GM12891 (cell line): Measurements from ENCODE around the gene REC8.

Source experiments
- DNase-seq: peaks from one replicate; pipeline ENCODE4 v3.0.0; 2011; ENCODE audit warnings: low spot score; ENCODE audit not compliant: insufficient read length
- FAIRE-seq: peaks from 2 replicates; lab custom pipeline; 2011; peaks lifted over from hg19 to GRCh38; lab: Jason Lieb, UNC
- PAX5 ChIP-seq: IDR thresholded peaks from 2 replicates; pipeline ENCODE4 v1.6.1; 2011; ENCODE audit warnings: low read length, moderate library complexity, mild to moderate bottlenecking; ENCODE audit not compliant: insufficient read depth, severe bottlenecking
- POLR2A ChIP-seq: IDR thresholded peaks from 2 replicates; pipeline ENCODE4 v1.6.1; 2011; ENCODE audit warnings: low read depth, low read length, control low read depth
- POLR2AphosphoS5 ChIP-seq: IDR thresholded peaks from 2 replicates; pipeline ENCODE4 v1.6.1; 2011; ENCODE audit warnings: low read depth, low read length, control low read depth
- POU2F2 ChIP-seq: IDR thresholded peaks from 2 replicates; pipeline ENCODE4 v1.6.1; 2011; ENCODE audit warnings: low read depth, mild to moderate bottlenecking, control low read depth, low read length, moderate library complexity
- SPI1 ChIP-seq: IDR thresholded peaks from 2 replicates; pipeline ENCODE4 v1.6.1; 2011; ENCODE audit warnings: low read depth, low read length, control low read depth
- TAF1 ChIP-seq: IDR thresholded peaks from 2 replicates; pipeline ENCODE4 v1.6.1; 2011; ENCODE audit warnings: low read depth, low read length, control low read depth

REC8 gene

DNA sequence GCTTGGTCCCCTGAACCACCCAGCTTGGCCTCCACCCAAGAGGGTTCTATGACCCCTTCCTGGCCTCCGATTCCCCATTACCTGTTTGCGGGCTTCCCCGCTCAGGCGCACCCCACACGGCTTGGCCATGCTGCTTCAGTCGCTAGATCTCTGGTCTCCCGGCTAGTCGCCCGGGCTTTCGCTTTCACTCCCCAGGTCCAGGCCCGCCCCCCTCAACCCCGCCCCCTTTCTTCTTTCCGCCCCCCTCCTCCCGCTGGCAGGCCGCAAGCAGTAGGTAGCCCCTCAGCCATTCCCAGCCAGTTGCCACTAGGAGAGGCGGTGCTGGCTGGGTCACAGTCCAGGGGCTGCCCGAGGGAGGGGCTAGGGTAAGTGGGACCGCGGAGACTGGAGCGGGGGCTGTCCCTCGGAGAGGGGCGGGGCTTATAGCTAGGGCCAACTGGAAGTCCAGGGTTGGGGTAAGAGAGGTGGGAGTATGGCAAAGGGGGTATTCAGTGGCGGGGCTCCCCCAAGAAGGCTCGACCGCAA lies 25.4 kb upstream of the REC8 start, which contains the start of gene PSME2:
Gene PSME2 (minus strand): TSS at position 158 of the 525 bp plus-strand sequence. CDS start 29 bp downstream, at position 129.
- DNase-seq (peak; percentile 92), FAIRE-seq (peak; percentile 93)
- peak; percentile 78 for TF ChIP-seq POLR2A
- peak; percentile 68 for TF ChIP-seq PAX5
- no peak for TF ChIP-seq TAF1
- peak; percentile 83 for TF ChIP-seq POLR2AphosphoS5
- TF ChIP-seq SPI1: no peak
- 0 out of 2 replicates have a peak, but pooled peaks have one; percentile 12 for TF ChIP-seq POU2F2

DNA sequence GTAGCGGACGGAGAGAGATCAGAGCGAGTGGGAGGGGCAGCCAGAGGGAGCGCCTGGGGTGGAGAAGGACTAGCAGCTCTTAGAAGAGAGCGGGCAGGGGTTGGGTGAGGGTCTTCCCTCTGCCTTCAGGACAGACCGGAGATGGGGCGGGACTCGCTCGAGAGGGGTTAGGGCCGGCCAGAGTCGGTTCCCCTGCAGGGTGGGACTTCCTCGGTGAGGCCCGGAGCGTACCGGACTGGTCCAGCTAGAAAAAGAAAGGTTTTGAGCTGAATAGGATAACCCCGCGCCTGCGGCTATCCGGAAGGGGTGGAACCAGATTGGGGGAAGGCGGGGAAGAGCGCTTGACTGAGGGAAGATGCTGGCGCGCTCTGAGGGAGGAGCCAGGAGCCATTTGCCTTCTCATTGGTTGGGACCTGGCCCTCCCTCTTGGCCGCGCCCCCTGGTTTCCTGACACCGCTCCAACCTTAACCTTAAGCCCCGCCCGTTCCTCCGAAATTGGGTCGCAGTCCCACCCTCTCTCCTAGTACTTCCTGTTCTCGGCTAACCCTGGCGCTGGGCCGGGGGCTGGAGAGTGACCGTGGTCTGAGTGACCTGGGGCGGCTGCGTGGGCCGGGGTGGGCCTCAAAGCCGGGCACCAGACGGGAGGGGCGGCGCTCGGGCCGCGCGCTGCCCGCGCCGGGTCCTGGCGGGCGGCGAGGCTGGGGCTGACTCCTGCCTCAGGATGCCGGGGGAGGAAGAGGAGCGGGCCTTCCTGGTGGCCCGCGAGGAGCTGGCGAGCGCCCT lies 24.7 kb upstream of the REC8 start, which contains the start of gene RNF31:
Gene RNF31 (plus strand): TSS at position 521 of the 783 bp plus-strand sequence. CDS start 201 bp downstream, at position 722.
- DNase-seq (peak; percentile 95), FAIRE-seq (peak; percentile 98)
- TF ChIP-seq TAF1: no peak
- no peak for TF ChIP-seq SPI1
- no peak for TF ChIP-seq POU2F2
- TF ChIP-seq POLR2AphosphoS5: peak; percentile 30; the same call in 1 of the 2 replicates

GRCh38 chr14:24147761-24148428 lies 24.0 kb upstream of the REC8 start:
- DNase-seq (no peak), FAIRE-seq (no peak)
- no peak for TF ChIP-seq PAX5
- TF ChIP-seq TAF1: no peak
- no peak for TF ChIP-seq POU2F2
- TF ChIP-seq POLR2AphosphoS5: no peak; the same call in 1 of the 2 replicates

DNA sequence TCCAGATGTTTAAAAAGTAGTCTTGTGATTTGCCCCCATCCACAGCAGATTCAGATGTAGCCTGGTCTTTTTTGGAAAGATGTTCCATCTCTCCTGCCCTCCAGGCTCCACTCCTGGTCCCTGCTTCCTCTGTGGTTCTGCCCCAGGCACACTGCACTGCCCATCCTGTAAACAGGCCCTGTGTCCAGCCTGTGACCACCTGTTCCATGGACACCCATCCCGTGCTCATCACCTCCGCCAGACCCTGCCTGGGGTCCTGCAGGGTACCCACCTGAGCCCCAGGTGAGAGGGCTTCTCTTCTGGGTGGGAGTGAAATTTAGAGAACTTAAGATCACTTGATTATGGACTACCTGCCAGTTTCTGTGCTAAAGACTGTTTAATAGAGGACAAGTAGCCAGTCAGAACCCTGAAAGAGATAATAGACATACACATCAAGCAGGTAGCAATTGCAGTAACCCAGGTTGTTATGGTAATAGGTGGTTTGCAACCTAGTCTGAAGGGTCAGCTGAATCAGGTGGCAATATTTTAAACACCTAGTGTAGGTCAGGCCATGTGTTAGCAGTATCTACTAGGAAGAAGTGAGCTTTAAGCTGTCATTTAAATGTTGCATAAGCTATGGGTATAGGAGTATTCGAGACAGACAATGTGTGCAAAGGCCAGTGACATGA lies 22.4 kb upstream of the REC8 start:
- TF ChIP-seq POU2F2: no peak
- no peak for TF ChIP-seq TAF1
- TF ChIP-seq SPI1: no peak
- TF ChIP-seq POLR2A: no peak
- no peak for TF ChIP-seq PAX5
- TF ChIP-seq POLR2AphosphoS5: no peak
- DNase-seq (no peak), FAIRE-seq (no peak)

GRCh38 chr14:24150061-24150460 lies 21.8 kb upstream of the REC8 start:
- no peak for TF ChIP-seq SPI1
- no peak for TF ChIP-seq PAX5
- TF ChIP-seq TAF1: no peak
- no peak for TF ChIP-seq POU2F2
- no peak for TF ChIP-seq POLR2A
- no peak for TF ChIP-seq POLR2AphosphoS5
- FAIRE-seq: no peak
- DNase-seq: no peak

DNA sequence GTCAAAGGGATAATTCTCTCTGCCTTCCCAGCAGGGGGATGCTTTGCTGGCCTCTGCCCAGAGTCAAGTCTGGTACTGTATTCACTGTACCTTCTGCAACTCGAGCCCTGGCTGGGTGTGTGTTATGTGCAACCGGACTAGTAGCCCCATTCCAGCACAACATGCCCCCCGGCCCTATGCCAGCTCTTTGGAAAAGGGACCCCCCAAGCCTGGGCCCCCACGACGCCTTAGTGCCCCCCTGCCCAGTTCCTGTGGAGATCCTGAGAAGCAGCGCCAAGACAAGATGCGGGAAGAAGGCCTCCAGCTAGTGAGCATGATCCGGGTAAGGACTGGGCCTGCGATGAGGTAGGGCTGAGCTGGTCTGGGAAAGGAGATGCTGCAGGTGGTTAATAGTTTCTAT lies 21.3 kb upstream of the REC8 start:
- FAIRE-seq: no peak
- DNase-seq: no peak
- TF ChIP-seq POU2F2: no peak

DNA sequence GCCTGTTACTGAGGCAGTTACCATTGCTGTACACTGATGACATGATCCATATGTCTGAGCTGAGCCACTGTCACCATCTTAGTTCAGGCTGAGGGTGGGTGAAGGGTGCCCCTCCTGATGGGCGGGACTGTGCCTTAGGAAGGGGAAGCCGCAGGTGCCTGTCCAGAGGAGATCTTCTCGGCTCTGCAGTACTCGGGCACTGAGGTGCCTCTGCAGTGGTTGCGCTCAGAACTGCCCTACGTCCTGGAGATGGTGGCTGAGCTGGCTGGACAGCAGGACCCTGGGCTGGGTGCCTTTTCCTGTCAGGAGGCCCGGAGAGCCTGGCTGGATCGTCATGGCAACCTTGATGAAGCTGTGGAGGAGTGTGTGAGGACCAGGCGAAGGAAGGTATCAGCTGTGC lies 20.9 kb upstream of the REC8 start:
- FAIRE-seq (no peak), DNase-seq (no peak)
- TF ChIP-seq POU2F2 (no peak), TAF1 (no peak), SPI1 (no peak), PAX5 (no peak), POLR2A (no peak), POLR2AphosphoS5 (no peak)

DNA sequence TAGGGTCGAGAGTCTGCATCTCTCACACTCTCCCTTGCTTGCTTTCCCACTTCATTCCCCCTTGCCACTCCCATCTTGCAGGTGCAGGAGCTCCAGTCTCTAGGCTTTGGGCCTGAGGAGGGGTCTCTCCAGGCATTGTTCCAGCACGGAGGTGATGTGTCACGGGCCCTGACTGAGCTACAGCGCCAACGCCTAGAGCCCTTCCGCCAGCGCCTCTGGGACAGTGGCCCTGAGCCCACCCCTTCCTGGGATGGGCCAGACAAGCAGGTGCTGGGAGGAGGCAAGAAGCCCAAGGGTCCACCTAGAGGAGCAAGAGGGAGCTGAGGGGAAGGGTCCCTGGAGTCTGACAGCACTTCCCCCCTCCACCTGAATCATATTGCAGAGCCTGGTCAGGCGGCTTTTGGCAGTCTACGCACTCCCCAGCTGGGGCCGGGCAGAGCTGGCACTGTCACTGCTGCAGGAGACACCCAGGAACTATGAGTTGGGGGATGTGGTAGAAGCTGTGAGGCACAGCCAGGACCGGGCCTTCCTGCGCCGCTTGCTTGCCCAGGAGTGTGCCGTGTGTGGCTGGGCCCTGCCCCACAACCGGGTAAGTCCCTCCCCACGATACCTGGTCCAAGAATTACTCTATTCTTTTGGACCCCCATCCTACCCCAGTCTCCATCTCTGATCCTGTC lies 20.3 kb upstream of the REC8 start:
- FAIRE-seq: no peak

DNA sequence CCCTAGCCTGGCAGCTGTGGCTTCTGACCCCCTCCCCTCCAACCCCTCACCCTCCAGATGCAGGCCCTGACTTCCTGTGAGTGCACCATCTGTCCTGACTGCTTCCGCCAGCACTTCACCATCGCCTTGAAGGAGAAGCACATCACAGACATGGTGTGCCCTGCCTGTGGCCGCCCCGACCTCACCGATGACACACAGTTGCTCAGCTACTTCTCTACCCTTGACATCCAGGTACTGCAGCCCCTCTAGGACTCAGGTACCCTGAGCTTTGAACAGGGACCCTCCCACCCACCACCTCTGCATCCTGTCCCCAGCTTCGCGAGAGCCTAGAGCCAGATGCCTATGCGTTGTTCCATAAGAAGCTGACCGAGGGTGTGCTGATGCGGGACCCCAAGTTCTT lies 16.8 kb upstream of the REC8 start:
- DNase-seq: no peak
- TF ChIP-seq POLR2A: no peak
- no peak for TF ChIP-seq POLR2AphosphoS5
- no peak for TF ChIP-seq POU2F2
- TF ChIP-seq SPI1: no peak
- TF ChIP-seq TAF1: no peak
- no peak for TF ChIP-seq PAX5
- no peak for FAIRE-seq

More for the DNA sequence above, 20.3 kb upstream of the REC8 start:
- no peak for TF ChIP-seq SPI1
- no peak for TF ChIP-seq POLR2AphosphoS5
- no peak for TF ChIP-seq TAF1
- no peak for TF ChIP-seq POU2F2
- TF ChIP-seq PAX5: no peak
- TF ChIP-seq POLR2A: no peak
- no peak for DNase-seq
